Stimulated activated CD4-positive, alpha-beta T cell treated with anti-CD3 and anti-CD28 coated beads, Interleukin-2, amount 100 ng/mL, for 4 hours (primary cell): ENCODE results near the gene PHF19.

ENCODE experiments used
- DNase-seq: peaks from one replicate; pipeline ENCODE4 v3.0.0-alpha.2; 2020; ENCODE audit warnings: low read depth

Gene PHF19

GRCh38 chr9:120876842-120877240 is at the start of gene PHF19:
TSS of gene PHF19 (minus strand) at chr9:120877188. CDS start at chr9:120874741, 2,447 bp downstream.
- no peak for DNase-seq

GRCh38 chr9:120926397-120926928 is 49.5 kb upstream of the PHF19 start, which contains the start of gene TRAF1:
TSS of gene TRAF1 (minus strand) at chr9:120926796. CDS start at chr9:120926075, 721 bp downstream.
- DNase-seq = no peak

- DNase-seq = peak; percentile 79
These were observed 48.8 kb upstream of the PHF19 start for GRCh38 chr9:120925535-120926396.

- no peak for DNase-seq
These were observed 47.9 kb upstream of the PHF19 start for GRCh38 chr9:120924698-120925534.

- DNase-seq = no peak
These were observed 46.8 kb upstream of the PHF19 start for GRCh38 chr9:120923620-120924328.

- no peak for DNase-seq
These were observed 45.6 kb upstream of the PHF19 start for GRCh38 chr9:120922404-120923195.

GRCh38 chr9:120921661-120922181 is 44.7 kb upstream of the PHF19 start:
- DNase-seq = no peak

GRCh38 chr9:120920806-120921178 is 43.8 kb upstream of the PHF19 start:
- DNase-seq = no peak

- DNase-seq = no peak
These were observed 43.1 kb upstream of the PHF19 start for GRCh38 chr9:120919843-120920805.

GRCh38 chr9:120918931-120919842 is 42.2 kb upstream of the PHF19 start:
- no peak for DNase-seq

GRCh38 chr9:120917929-120918762 is 41.2 kb upstream of the PHF19 start:
- DNase-seq = no peak

- DNase-seq = no peak
These were observed 40.2 kb upstream of the PHF19 start for GRCh38 chr9:120916991-120917880.

GRCh38 chr9:120916588-120916987 is 39.6 kb upstream of the PHF19 start:
- DNase-seq = no peak

GRCh38 chr9:120915854-120916470 is 39.0 kb upstream of the PHF19 start:
- no peak for DNase-seq

- DNase-seq = no peak
These were observed 38.0 kb upstream of the PHF19 start for GRCh38 chr9:120914953-120915352.

GRCh38 chr9:120914396-120914795 is 37.4 kb upstream of the PHF19 start:
- DNase-seq = no peak
